WTC11 (cell line): Measurements from ENCODE around the gene CADM2. TPM values are rescaled to one million over a fixed set of nuclear protein-coding genes. Genes with fewer than 3 reads are reported as not detected.

Source experiments
- ATAC-seq: fragments of 200-7000 bp; cut with Tn5 transposase; 2 replicates; pipeline ENCODE4 v1.10.0; 2021; ENCODE audit warnings: mild to moderate bottlenecking, moderate library complexity
- CTCF ChIA-PET: fragments of 300-600 bp; sonication (Branson Sonifier 250); formaldehyde crosslinking; loops from one replicate; lab custom pipeline; 2021; ENCODE audit warnings: antibody characterized with exemption; lab: Charles Lee
- POLR2A ChIA-PET: fragments of 350-600 bp; sonication (Branson Sonifier 250); formaldehyde crosslinking; loops from one replicate; lab custom pipeline; 2021; ENCODE audit warnings: antibody characterized with exemption; lab: Charles Lee
- DNase-seq: peaks from one replicate; pipeline ENCODE4 v3.0.0; 2021; ENCODE audit warnings: low spot score
- H3K27ac Mint-ChIP-seq: 2 replicates; pipeline ENCODE4 v1.8.0; 2021; ENCODE audit warnings: mixed read lengths
- H3K27me3 Mint-ChIP-seq: 2 replicates; pipeline ENCODE4 v1.8.0; 2021; ENCODE audit warnings: low read depth, mild to moderate bottlenecking, moderate library complexity, mixed read lengths
- H3K36me3 Mint-ChIP-seq: 2 replicates; pipeline ENCODE4 v1.8.0; 2021; ENCODE audit warnings: mixed read lengths
- H3K4me1 Mint-ChIP-seq: 2 replicates; pipeline ENCODE4 v1.8.0; 2022; ENCODE audit warnings: mixed read lengths
- H3K4me3 Mint-ChIP-seq: 2 replicates; pipeline ENCODE4 v1.8.0; 2021; ENCODE audit warnings: mild to moderate bottlenecking, moderate library complexity, mixed read lengths
- H3K9me3 Mint-ChIP-seq: 2 replicates; pipeline ENCODE4 v1.8.0; 2021; ENCODE audit warnings: mixed read lengths
- ARID4B ChIP-seq: sonication (generic); formaldehyde crosslinking; IDR thresholded peaks from 2 replicates; pipeline ENCODE4 v1.8.0; 2023; ENCODE audit warnings: missing genetic modification reagents, mild to moderate bottlenecking, borderline replicate concordance
- CBFB ChIP-seq: sonication (generic); formaldehyde crosslinking; IDR thresholded peaks from 2 replicates; pipeline ENCODE4 v1.8.1; 2022; ENCODE audit warnings: mild to moderate bottlenecking, low read depth, missing genetic modification reagents
- EMX1 ChIP-seq: fragments of 250-450 bp; sonication (Bioruptor Pico); IDR thresholded peaks from 2 replicates; pipeline ENCODE4 v1.8.0; 2021; ENCODE audit warnings: mild to moderate bottlenecking
- ETV6 ChIP-seq: sonication (generic); formaldehyde crosslinking; IDR thresholded peaks from 2 replicates; pipeline ENCODE4 v1.8.1; 2022; ENCODE audit warnings: mild to moderate bottlenecking, missing genetic modification reagents
- GTF2I ChIP-seq: fragments of 250-450 bp; sonication (Bioruptor Pico); conservative IDR thresholded peaks from 2 replicates; pipeline ENCODE4 v1.4.0; 2021; ENCODE audit warnings: mild to moderate bottlenecking
- KAT7 ChIP-seq: sonication (generic); formaldehyde crosslinking; IDR thresholded peaks from 2 replicates; pipeline ENCODE4 v1.8.1; 2023; ENCODE audit warnings: missing genetic modification reagents, mild to moderate bottlenecking, borderline replicate concordance
- SMAD3 ChIP-seq: sonication (generic); formaldehyde crosslinking; IDR thresholded peaks from 2 replicates; pipeline ENCODE4 v1.8.0; 2022; ENCODE audit warnings: missing genetic modification reagents, mild to moderate bottlenecking, borderline replicate concordance
- ZNF121 ChIP-seq: sonication (generic); formaldehyde crosslinking; IDR thresholded peaks from 2 replicates; pipeline ENCODE4 v1.8.0; 2023; ENCODE audit warnings: missing genetic modification reagents
- ZNF219 ChIP-seq: sonication (generic); formaldehyde crosslinking; IDR thresholded peaks from 2 replicates; pipeline ENCODE4 v1.8.0; 2023; ENCODE audit warnings: missing genetic modification reagents, mild to moderate bottlenecking, borderline replicate concordance
- ZNF416 ChIP-seq: fragments of 250-450 bp; sonication (Bioruptor Pico); IDR thresholded peaks from 2 replicates; pipeline ENCODE4 v1.9.0; 2021; ENCODE audit warnings: mild to moderate bottlenecking, inconsistent platforms
- ZNF512 ChIP-seq: sonication (generic); formaldehyde crosslinking; IDR thresholded peaks from 2 replicates; pipeline ENCODE4 v1.8.1; 2022; ENCODE audit warnings: missing genetic modification reagents, borderline replicate concordance
- ZNF532 ChIP-seq: fragments of 250-450 bp; sonication (Bioruptor Pico); IDR thresholded peaks from 2 replicates; pipeline ENCODE4 v1.9.0; 2021; ENCODE audit warnings: mild to moderate bottlenecking, borderline replicate concordance
- total RNA-seq: library from RNA; stranded (reverse); gene quantifications from 3 replicates; pipeline ENCODE4 v1.2.3, GENCODE V29; 2021
- TF ChIP-seq, protein P1 (sequence below): sonication (generic); formaldehyde crosslinking; IDR thresholded peaks from 2 replicates; pipeline ENCODE4 v1.8.1; 2022; ENCODE audit warnings: mild to moderate bottlenecking, moderate library complexity, missing genetic modification reagents
- TF ChIP-seq, protein P2 (sequence below): sonication (generic); formaldehyde crosslinking; IDR thresholded peaks from 2 replicates; pipeline ENCODE4 v1.8.0; 2022; ENCODE audit warnings: mild to moderate bottlenecking, missing genetic modification reagents
- TF ChIP-seq, protein P3 (sequence below): sonication (generic); formaldehyde crosslinking; IDR thresholded peaks from 2 replicates; pipeline ENCODE4 v1.8.1; 2023; ENCODE audit warnings: mild to moderate bottlenecking, missing genetic modification reagents

The CADM2 gene
- total RNA-seq, 1 experiment from 2014 or later, result 18.8 TPM

- Mint-ChIP-seq H3K4me3 (no peak overlapping the region), H3K36me3 (no peaks in the 10 kb centered on the region), H3K9me3 (no peaks in the 10 kb centered on the region), H3K27ac (no peak overlapping the region), H3K4me1 (no peaks in the 10 kb centered on the region), H3K27me3 (no peaks in the 10 kb centered on the region)
- ATAC-seq (no peak), DNase-seq (no peak)
- POLR2A ChIA-PET, result no interaction called here
- TF ChIP-seq GTF2I (CRISPR knock-in tag), result no peak
- no peak for TF ChIP-seq ZNF532 (CRISPR knock-in tag)
- no peak for TF ChIP-seq EMX1
- TF ChIP-seq, protein P1, sequence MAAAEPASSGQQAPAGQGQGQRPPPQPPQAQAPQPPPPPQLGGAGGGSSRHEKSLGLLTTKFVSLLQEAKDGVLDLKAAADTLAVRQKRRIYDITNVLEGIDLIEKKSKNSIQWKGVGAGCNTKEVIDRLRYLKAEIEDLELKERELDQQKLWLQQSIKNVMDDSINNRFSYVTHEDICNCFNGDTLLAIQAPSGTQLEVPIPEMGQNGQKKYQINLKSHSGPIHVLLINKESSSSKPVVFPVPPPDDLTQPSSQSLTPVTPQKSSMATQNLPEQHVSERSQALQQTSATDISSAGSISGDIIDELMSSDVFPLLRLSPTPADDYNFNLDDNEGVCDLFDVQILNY (CRISPR knock-in tag), result no peak
- no peak for TF ChIP-seq ZNF219
- TF ChIP-seq ARID4B, result no peak
- no peak for TF ChIP-seq ZNF416 (CRISPR knock-in tag)
- TF ChIP-seq CBFB (CRISPR knock-in tag), result no peak
- TF ChIP-seq ETV6, result no peak
- no peak for TF ChIP-seq SMAD3 (CRISPR knock-in tag)
- TF ChIP-seq ZNF121 (CRISPR knock-in tag), result no peak
- CTCF ChIA-PET, result no interaction called here
These were observed 822.0 kb downstream of the CADM2 start for GRCh38 chr3:85780806-85781205.

GRCh38 chr3:85781806-85782205 is 823.0 kb downstream of the CADM2 start:
- Mint-ChIP-seq H3K9me3 (no peaks in the 10 kb centered on the region), H3K4me1 (no peaks in the 10 kb centered on the region), H3K4me3 (no peak overlapping the region), H3K36me3 (no peaks in the 10 kb centered on the region), H3K27me3 (no peaks in the 10 kb centered on the region), H3K27ac (no peak overlapping the region)
- no peak for ATAC-seq
- CTCF ChIA-PET, result no interaction called here
- DNase-seq, result no peak
- POLR2A ChIA-PET, result no interaction called here
- TF ChIP-seq ZNF121 (CRISPR knock-in tag), result no peak
- TF ChIP-seq ZNF512 (CRISPR knock-in tag), result no peak
- TF ChIP-seq KAT7 (CRISPR knock-in tag), result no peak
- TF ChIP-seq, protein P2, sequence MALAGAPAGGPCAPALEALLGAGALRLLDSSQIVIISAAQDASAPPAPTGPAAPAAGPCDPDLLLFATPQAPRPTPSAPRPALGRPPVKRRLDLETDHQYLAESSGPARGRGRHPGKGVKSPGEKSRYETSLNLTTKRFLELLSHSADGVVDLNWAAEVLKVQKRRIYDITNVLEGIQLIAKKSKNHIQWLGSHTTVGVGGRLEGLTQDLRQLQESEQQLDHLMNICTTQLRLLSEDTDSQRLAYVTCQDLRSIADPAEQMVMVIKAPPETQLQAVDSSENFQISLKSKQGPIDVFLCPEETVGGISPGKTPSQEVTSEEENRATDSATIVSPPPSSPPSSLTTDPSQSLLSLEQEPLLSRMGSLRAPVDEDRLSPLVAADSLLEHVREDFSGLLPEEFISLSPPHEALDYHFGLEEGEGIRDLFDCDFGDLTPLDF (CRISPR knock-in tag), result no peak
- TF ChIP-seq, protein P3, sequence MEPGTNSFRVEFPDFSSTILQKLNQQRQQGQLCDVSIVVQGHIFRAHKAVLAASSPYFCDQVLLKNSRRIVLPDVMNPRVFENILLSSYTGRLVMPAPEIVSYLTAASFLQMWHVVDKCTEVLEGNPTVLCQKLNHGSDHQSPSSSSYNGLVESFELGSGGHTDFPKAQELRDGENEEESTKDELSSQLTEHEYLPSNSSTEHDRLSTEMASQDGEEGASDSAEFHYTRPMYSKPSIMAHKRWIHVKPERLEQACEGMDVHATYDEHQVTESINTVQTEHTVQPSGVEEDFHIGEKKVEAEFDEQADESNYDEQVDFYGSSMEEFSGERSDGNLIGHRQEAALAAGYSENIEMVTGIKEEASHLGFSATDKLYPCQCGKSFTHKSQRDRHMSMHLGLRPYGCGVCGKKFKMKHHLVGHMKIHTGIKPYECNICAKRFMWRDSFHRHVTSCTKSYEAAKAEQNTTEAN (CRISPR knock-in tag), result no peak
- no peak for TF ChIP-seq ZNF532 (CRISPR knock-in tag)
